Stimulated activated CD4-positive, alpha-beta T cell treated with anti-CD3 and anti-CD28 coated beads, Interleukin-15, amount 100 ng/mL, for 1 hour (primary cell): Measurements from ENCODE around the gene CFHR3.
"Not testable (repeated sequence)": the region's sequence is repeated elsewhere in the genome, so short reads cannot be mapped to it uniquely, and the experiment has no call there.

Source experiments
- DNase-seq, 2 donors: peaks; one replicate each; pipeline ENCODE4 v3.0.0-alpha.2; 2020; ENCODE audit warnings: low read depth in 1 of 2, low spot score in 1 of 2

The CFHR3 gene

DNA sequence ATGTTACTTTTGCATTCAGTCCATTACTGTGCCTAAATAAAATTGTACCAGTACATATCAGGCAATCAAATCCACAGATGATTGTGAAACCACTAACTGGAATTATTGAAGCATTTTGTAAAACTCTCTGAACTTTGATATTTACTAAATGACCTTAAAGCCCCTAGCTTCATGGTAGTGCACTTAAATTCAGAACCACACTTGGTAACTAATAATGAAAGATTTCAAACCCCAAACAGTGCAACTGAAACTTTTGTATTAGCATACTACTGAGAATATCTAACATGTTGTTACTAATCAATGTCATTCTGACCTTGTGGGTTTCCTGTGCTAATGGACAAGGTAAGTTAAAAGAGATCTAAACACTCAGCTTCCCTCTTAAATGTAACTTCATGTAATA lies at the start of gene CFHR3:
Gene CFHR3, plus strand, starts transcription at position 238 of the 400 bp plus-strand sequence. Its CDS starts 47 bp downstream, at position 285.
- DNase-seq = no peak

DNA sequence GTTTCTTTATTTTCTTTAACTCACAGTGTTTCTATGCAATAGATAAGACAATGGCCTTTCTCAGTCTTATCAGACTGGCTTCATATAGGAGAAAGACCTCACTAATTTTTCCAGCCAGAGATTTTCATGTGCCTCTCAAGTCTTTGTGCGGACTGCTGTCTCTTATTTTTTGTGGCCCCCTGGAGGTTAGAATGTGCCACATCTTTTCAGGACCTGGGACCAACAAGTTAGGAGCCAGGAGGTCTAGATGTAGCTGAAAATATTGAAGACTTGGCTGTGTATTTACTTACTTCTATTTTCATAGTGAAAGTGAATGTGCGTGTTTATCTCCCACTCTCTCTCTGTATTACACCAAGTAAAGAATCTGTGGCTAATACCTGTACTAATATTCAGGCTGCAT lies 42.1 kb upstream of the CFHR3 start:
- DNase-seq = no peak

DNA sequence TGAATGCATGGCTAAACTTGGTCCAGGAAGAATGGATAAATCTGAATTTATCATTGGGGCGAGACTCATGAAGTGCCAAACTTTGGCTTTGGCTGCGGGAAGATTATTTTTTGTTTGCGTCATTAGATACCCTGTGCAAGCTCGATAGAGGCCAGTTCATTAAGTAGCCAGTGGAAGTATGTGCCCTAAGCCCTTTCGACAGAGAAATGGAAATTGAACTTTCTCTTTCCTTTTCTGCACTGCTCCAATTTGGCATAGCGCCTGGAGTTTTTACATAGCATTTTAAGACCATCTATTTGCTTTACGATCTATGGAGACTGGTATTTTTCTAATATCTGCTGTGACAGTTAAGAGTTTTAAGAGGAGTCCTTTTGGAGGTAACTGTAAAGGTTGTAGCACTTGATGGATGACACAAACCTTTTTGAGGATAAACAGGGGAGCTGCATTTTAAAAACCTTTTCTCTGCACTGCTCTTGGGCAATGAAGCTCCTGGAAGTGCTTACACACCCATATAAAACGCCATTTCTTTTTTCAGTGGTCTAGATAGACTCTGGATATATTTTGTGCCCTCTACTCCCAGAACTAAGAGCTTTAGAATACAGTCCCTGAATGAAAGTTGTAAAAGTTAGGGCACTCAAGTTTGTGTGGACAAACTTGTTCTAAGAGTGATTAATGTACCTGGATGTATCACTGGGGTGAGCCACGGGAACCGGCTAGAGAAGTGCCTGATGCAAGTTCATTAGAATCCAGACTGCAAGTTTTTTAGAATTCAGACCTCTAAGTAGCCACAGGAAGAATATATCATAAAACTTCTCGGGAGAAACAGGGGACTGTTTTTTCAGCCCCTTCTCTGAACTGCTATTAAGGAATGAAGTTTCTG lies 41.3 kb upstream of the CFHR3 start:
- no peak for DNase-seq

DNA sequence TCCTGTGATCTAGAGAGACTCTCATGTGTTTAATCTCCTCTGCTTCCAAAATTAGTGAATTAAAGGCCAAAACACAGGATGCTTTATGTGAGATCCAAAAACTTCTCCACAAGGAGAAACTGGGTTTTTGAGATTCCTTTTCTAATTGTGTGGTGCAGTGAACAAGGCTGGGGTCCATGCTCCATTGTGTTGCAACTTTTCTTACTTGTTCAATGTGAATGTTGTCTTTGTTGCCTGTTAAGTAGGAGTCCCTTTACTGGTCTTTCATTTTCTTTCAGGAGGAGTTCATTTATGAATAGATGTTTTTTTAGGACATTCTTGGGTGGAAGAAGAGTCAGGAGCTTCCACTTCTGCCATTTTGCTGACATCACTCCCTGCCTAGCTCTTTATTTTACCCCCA lies 40.6 kb upstream of the CFHR3 start:
- no peak for DNase-seq

DNA sequence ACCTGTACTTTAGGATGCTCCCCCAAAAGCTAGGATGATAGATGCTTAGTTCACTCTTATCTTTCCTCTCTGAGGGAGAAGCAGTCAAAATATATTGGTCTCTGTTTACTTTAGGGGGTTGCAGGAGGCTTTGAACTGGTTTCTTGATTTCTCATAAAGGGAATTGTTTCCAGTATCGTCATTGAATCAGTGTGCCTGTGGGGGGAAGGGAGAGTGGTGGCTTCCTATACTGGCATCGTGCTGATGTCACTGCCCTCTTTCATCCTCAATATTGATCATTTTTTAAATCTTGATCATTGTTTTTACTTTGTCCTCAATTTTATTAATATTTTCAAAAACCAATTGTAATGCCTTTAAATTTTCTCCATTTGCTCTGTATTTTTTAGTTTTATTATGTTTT lies 40.2 kb upstream of the CFHR3 start:
- no peak for DNase-seq

DNA sequence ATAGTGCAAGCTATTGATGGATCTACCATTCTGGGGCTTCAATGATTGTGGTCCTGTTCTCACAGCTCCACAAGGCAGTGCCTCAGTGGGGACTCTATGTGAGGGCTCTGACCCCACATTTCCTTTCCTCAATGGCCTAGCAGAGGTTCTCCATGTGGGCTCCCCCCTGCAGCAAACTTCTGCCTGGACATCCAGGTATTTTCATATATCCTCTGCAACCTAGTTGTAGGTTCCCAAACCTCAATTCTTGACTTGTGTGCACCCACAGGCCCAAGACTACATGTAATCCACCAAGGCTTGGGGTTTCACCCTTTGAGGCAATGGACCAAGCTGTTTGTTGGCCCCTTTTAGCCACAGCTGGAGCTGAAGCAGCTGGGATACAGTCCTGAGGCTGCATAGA lies 35.9 kb upstream of the CFHR3 start:
- DNase-seq = no peak

DNA sequence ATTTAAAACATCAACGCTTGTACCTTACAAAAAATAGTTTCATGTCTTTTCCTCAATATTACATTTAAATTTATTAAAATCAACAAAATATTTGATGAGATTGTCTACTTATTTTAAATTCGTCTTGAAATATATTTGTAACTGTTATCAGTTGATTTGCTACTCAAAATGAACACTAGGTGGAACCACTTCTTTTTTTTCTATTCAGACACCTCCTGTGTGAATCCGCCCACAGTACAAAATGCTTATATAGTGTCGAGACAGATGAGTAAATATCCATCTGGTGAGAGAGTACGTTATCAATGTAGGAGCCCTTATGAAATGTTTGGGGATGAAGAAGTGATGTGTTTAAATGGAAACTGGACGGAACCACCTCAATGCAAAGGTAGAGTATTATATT lies 31.4 kb upstream of the CFHR3 start:
- not testable (repeated sequence) for DNase-seq

DNA sequence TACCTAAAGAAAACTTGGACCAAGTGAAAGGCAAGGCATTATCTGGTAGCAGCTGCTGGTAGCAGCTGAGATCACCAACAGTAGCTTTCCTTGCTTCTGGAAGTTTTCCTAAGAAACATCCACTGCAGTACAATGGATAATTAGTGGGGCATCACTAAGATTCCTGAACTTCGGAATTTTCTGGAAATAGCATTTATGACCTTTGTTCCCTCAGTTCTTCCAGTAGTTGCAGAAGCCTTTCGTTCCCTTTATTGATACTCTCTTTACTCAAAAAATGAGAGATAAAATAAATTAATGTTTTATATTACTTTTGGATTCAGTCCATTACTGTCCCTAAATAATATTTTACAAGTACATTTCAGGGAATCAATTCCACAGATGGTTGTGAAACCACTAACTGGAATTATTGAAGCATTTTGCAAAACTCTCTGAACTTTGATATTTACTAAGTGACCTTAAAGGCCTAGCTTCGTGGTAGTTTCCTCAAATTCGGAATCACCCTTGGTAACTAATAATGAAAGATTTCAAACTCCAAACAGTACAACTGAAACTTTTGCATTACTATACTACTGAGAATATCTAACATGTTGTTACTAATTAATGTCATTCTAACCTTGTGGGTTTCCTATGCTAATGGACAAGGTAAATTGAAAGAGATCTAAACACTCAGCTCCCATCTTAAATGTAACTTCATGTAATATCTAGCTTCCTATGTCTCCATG lies 9.5 kb upstream of the CFHR3 start:
- not testable (repeated sequence) for DNase-seq

DNA sequence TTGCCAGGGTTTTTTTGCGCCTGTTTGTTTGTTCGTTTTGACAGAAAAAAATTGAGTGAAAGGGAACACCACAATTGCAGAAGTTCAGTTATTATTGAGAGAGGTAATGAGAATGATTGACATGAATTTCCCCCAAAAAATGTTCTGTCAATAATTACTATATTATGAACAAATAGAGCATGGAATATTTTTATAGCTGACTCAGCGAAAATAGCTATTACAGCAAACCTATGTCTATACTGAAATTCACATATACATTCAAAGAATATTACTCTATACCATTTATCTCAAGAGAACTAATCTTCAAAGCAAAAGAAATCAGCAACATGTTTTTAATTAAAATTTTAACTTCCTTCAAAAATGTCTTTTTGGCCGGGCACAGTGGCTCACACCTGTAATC lies 4.8 kb upstream of the CFHR3 start:
- DNase-seq = not testable (repeated sequence)

DNA sequence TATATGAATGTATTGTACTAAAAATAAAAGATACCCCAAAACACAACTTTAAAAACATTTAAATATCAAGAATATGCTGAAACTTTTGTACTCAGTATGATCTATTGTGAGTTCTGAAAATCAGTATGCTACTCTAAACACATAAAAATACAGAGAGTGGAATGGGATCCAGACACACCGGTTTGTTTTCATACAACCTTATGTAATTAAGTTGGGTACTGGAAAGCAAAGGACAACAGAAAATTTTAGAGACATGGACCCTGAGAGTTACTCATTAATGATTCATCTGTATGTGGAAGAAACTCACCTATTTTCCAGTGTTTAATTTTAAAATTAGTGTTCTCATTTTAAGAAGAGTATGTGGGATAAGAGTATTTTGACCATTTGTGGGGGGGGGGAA lies 927 bp upstream of the CFHR3 start:
- no peak for DNase-seq

DNA sequence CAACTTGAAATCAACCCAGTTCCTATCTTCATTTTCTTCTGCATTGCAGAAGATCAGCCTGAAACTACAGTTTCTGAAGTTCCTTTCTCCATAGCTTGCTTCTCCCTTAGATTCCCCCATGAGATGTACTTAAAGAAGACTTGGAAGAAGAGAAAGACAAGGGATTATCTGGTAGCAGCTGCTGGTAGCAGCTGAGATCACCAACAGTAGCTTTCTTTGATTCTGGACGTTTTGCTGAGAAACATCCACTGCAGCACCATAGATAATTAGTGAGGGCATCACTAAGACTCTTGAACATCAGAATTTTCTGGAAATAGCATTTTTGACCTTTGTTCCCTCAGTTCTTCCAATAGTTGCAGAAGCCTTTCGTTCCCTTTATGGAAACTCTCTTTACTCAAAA lies 465 bp upstream of the CFHR3 start:
- no peak for DNase-seq

DNA sequence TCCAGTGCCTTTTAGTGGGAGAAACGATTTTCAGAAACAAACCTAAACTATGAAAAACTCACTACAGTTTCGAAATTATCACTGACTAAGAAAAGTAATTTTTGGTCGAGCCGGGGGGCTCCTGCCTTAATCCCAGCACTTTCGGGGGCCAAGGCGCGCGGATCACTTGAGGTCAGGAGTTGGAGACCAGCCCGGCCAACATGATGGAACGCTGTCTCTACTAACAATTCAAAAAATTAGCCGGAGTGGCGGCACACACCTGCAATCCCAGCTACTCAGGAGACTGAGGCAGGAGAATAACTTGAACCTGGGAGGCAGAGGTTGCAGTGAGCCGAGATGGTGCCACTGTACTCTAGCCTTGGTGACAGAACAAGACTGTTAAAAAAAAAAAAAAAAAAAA lies 3.0 kb downstream of the CFHR3 start:
- DNase-seq = no peak

DNA sequence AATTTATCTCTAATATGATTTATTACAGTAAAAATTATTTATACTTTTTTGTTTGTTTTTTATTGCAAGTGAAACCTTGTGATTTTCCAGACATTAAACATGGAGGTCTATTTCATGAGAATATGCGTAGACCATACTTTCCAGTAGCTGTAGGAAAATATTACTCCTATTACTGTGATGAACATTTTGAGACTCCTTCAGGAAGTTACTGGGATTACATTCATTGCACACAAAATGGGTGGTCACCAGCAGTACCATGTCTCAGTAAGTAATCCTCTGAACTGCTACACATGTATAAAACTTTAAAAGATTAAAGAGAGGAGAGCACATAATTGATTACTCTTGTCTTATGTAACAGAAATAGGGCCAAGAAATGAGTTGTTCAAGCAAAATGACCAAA lies 4.5 kb downstream of the CFHR3 start:
- DNase-seq = no peak

DNA sequence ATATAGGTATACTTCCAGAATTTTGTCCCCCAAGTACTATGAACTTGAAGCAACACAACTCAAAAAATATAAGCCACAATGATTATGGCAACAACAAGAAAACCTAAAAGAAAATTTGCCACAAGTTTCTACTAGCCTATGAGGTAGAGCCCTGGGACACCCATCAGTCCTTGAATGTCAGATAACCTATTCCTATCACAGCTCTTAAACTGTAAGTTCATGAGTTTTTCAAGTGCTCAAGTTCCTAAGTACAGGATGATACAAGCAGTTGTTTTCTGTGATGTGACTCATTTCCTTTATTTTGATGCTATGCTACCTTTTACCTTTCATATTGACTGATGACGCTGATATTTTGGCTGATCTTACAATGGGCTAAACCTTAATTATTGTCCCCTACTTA lies 16.6 kb downstream of the CFHR3 start:
- not testable (repeated sequence) for DNase-seq

DNA sequence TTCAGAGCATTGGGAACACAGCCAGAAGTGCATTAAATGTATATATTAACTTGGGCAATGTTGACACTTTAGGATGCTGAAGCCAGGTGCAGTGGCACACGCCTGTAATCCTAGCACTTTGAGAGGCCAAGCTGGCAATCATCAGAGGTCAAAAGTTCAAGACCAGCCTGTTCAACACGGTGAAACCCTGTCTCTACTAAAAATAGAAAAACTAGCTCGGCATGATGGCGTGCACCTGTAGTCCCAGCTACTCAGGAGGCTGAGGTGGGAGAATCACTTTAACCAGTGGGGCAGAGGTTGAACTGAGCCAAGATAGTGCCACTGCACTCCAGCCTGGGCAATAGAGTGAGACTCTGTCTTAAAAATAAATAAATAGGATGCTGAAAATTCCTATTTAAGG lies 19.5 kb downstream of the CFHR3 start:
- DNase-seq = not testable (repeated sequence)

DNA sequence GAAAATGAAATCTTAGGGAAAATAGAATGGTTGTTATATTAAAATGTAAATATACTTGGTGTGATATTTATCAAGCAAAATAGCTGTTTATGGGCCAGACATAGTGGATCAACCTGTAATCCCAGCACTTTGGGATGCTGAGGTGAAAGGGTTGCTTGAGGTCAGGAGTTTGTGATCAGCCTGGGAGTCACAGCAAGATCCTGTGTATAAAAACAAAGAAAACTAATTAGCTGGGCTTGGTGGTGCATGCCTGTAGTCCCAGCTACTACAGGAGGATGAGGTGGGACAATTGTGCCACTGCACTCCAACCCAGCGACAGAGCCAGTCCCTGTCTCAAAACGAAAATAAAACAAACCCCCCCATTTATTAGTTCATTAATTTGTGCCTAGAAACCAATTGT lies 23.3 kb downstream of the CFHR3 start:
- no peak for DNase-seq

DNA sequence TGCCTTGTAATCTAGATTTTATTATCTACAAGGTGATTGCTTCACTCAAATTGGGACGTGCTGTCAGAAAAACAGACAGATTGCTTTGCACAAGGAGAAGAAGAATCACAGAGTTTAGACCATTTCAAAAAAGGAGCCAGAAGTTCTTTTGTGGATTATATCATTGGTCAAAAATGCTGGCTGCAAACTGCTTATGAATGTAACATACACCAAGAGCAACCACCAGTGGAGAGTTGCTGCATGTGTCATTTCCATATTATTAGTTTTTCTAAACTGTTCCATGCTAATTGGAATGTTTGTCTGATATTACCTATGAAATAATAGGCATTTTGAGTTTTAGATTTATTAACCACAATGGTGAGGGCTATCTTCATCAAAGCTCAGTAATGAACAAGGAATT lies 27.3 kb downstream of the CFHR3 start:
- not testable (repeated sequence) for DNase-seq

DNA sequence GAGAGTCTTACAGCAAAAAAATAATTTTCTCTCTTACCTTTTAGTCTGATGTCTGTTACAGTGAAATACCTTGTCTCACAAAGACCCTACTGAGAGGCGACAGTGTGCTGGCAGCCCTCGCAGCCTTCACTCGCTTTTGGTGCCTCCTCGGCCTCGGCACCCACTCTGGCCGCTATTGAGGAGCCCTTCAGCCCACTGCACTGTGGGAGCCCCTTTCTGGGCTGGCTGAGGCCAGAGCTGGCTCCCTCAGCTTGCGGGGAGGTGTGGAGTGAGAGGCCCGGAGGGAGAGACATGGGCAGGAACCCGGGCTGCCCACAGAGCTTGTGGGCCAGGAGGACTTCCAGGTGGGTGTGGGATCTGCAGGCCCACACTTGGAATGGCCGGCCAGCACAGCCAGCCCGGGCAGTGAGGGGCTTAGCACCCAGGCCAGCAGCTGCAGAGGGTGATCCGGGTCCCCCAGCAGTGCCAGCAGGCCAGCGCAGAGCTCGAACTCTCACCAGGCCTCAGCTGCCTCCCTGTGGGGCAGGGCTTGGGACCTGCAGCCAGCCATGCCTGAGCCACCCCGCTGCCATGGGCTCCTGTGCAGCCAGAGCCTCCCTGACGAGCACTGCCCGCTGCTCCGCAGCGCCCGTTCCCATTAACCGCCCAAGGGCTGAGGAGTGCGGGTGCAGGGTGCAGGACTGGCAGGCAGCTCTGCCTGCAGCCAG lies 34.0 kb downstream of the CFHR3 start:
- no peak for DNase-seq

DNA sequence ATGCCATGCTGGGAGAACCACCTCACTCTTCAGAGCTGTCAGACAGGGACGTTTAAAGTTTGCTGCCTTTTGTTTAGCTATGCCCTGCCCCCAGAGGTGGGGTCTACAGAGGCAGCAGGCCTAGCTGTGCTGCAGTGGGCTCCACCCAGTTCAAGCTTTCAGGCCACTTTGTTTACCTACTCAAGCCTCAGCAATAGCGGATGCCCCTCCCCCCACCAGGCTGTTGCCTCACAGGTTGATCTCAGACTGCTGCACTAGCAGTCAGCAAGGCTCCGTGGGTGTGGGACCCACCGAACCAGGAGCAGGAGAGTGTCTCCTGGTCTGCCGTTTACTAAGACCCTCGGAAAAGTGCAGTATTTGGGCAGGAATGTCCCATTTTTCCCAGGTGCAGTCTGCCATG lies 42.8 kb downstream of the CFHR3 start:
- DNase-seq = not testable (repeated sequence)

DNA sequence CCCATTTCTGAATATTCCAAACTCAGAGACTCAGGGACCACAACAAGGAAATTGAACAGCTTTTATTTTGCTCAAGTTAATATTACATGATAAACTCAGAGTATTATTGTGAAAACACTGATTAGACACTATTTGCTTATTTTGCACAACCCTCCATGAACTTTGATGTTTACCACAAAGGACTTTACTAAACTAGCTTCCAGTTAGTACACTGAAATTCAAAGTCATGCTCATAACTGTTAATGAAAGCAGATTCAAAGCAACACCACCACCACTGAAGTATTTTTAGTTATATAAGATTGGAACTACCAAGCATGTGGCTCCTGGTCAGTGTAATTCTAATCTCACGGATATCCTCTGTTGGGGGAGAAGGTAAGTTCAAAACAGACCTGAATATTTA lies 44.9 kb downstream of the CFHR3 start, which contains the start of gene CFHR1:
Gene CFHR1, plus strand, starts transcription at position 201 of the 400 bp plus-strand sequence. Its CDS starts 114 bp downstream, at position 315.
- DNase-seq = not testable (repeated sequence)

DNA sequence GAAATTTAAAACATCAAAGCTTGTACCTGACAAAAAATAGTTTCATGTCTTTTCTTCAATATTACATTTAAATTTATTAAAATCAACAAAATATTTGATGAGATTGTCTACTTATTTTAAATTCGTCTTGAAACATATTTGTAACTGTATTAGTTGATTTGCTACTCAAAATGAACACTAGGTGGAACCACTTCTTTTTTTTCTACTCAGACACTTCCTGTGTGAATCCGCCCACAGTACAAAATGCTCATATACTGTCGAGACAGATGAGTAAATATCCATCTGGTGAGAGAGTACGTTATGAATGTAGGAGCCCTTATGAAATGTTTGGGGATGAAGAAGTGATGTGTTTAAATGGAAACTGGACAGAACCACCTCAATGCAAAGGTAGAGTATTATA lies 53.2 kb downstream of the CFHR3 start:
- DNase-seq = not testable (repeated sequence)
